Retinal pigment epithelial cell (primary cell): ENCODE measurements around the gene PRTG.

ENCODE experiments used
- DNase-seq: peaks from one replicate; pipeline ENCODE4 v3.0.0-alpha.2; 2010; ENCODE audit warnings: low read depth
- H3K4me3 ChIP-seq: 2 replicates; pipeline ENCODE4 v1.5.1; 2011; ENCODE audit warnings: mild to moderate bottlenecking, low read length, control low read depth, moderate library complexity
- CTCF ChIP-seq: conservative IDR thresholded peaks from 2 replicates; pipeline ENCODE4 v1.5.1; 2011; ENCODE audit warnings: low read depth, low read length, control low read depth, inconsistent platforms

PRTG gene

DNA sequence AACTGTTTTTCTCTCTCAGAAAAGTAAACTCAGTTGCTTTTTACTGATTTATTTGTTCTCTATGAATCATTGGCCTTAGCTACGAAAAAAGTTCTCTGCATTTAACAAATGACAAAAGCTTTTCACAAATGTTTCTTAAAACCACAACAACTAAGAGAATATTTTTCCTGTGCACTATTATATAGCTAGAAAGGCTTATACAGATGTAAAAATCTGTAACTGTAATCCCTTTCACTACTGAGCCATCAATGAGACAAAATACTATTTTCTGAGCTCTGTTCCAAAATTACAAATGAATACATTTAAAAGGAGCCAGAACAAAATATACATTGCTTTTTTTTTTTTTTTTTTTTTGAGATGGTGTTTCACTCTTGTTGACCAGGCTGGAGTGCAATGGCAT, 109.2 kb downstream of the PRTG start:
- TF ChIP-seq CTCF = no peak
- no peak for DNase-seq
- no peak overlapping the region for H3K4me3 ChIP-seq

- H3K4me3 ChIP-seq = no peak overlapping the region
- TF ChIP-seq CTCF = no peak
- DNase-seq = no peak
Observed at GRCh38 chr15:55632434-55632833, 110.5 kb downstream of the PRTG start.

DNA sequence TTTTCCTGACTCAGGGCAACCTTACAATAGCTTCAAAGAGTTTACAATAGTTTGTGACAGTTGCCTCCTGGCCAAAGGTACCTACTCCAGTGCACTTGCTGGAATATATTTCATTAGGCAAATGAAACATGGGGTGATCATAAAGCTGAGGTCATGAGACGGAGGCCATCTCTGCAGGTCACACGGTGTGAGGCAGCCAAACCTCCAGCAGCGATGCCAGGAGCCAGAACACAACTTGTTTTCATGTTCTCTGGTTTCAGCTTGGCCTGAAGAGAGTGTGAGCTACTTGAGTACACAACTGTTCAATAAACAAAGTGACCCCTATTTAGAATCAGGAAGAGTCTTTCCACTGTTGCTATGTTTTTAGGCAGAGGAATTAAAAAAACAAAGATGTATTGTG, 112.1 kb downstream of the PRTG start:
- DNase-seq = peak; percentile 60
- H3K4me3 ChIP-seq = no peak overlapping the region
- TF ChIP-seq CTCF = no peak

DNA sequence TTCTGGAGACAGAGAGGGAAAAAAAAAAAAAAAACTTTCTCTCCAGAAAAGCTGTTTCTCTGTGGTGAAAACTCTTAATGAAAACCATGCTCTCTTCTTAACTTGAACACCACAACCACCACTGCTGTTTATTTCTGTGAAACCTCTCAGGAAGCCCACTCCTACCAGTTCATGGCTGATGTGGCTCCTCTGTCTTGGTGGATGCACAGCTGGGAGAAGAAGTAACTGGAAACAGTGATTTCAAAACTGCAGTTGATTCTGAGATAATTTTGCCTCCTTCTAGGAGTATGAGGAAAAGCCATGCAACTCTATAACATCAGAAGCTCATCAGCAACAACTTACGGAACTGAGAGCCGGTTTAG, 114.6 kb downstream of the PRTG start:
- no peak overlapping the region for H3K4me3 ChIP-seq
- no peak for TF ChIP-seq CTCF
- no peak for DNase-seq

DNA sequence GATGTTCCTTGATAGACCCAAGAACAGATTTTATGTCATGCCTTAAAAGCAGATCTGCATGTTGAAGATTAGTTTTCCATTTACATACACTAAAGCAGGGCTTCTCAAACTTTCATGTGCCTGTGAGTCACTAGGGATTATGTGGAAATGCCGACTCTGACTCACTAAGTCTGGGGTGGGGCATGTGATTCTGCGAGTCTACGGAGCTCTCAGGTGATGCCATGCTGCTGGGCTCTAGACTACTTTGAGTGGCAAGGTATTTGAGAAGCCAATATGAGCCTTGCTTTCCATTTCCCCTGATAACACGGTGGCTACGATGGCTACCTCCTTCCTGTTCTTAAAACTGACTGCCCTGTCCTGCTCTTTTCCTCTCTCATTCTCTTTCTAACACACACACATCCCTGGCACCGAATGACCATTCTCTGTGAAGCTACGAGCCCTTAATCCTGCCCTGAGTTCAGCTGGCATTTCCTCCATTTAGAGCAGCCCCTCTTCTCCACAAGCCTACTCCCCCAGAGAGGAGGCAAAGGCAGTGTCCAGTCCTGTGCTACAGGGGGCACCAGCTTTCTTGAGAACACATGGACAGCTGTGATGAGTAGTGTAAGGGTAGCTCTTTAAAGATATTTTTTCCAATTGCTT, 115.1 kb downstream of the PRTG start:
- H3K4me3 ChIP-seq = peak overlapping the region; percentile 14
- peak; percentile 100 for DNase-seq
- peak; percentile 42 for TF ChIP-seq CTCF

- TF ChIP-seq CTCF = no peak
- H3K4me3 ChIP-seq = no peak overlapping the region
- no peak for DNase-seq
Observed at GRCh38 chr15:55619783-55620182, 123.2 kb downstream of the PRTG start.

DNA sequence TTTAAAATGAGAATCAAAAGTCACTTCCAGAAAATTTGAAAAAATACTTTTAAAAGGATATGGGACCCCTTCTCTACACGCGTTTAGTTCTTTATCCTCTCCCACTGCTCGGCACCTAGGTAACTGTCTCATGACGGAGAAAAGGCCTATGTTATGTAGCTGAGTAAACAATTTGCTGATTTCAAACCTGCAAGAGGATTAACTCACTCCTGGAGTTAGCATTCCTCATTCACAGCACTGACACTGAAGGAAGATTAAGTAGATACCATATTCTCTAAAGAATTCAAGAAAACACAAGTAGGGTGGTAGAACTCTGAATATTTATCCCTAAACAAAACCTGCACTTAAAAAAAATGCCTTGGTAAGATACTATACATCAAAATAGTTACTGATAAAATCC, 124.6 kb downstream of the PRTG start:
- no peak overlapping the region for H3K4me3 ChIP-seq
- DNase-seq = peak; percentile 51
- no peak for TF ChIP-seq CTCF
